Activated CD4-positive, CD25-positive, alpha-beta regulatory T cell treated with anti-CD3 and anti-CD28 coated beads, Interleukin-2, amount 50 U/mL, for 16 hours (primary cell): ENCODE results near the gene BRIX1.
"Not testable (repeated sequence)": the region's sequence is repeated elsewhere in the genome, so short reads cannot be mapped to it uniquely, and the experiment has no call there.

Experiments used
- DNase-seq: peaks from one replicate; pipeline ENCODE4 v3.0.0-alpha.2; 2020; ENCODE audit warnings: low read depth, low spot score

BRIX1 gene

GRCh38 chr5:34914671-34915138 lies 806 bp upstream of the BRIX1 start:
- no peak for DNase-seq

DNA sequence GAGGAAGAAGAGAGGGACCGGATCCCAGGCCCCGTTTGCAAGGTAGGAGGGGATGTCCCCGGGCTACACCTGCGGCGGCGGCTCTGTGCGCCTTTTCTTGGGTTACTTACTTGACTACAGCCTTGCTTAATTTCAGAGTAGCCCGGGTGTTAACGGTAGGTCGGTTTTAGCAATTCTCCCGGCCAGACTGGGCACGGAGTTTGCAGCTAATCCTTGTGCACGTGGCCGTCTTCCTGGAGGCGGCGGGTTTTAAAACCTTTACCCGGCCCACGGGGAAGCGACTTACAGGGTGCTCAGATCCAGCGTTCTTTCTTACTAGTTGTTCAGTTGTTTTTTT lies 313 bp downstream of the BRIX1 start:
- no peak for DNase-seq

DNA sequence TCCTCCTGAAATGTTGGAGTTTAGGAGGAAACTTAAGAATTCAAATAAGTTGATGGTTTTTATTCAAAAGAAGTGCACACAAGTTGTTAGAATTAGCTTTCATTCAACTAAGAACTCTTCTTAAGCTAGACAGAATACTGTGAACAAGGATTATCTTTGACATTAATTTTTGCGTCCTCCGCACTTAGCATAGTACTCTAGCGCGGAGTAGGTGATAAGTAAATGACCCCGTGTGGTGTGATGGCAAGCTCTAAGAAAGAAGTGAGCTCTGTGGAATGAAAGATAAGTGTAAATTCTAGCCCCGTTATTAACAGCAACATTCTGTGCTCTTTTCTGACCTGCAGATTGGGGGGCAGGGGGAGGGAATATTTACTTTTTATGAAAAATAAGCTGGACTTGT lies 1.0 kb downstream of the BRIX1 start:
- no peak for DNase-seq

DNA sequence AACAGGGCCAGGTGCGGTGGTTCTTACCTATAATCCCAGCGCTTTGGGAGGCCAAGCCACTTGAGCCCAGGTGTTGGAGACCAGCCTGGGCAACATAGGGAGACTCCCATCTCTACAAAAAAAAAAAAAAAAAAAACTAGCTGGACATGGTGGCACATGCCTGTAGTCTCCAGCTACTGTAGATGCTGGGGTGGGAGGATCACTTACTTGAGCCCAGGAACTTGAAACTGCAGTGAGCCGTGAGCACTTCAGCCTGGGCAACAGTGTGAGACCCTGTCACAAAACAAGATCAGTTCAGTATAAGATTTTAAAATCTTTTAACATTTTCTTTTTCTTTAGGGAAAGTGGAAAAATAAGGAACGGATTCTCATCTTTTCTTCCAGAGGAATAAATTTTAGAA lies 2.5 kb downstream of the BRIX1 start:
- DNase-seq, result no peak

DNA sequence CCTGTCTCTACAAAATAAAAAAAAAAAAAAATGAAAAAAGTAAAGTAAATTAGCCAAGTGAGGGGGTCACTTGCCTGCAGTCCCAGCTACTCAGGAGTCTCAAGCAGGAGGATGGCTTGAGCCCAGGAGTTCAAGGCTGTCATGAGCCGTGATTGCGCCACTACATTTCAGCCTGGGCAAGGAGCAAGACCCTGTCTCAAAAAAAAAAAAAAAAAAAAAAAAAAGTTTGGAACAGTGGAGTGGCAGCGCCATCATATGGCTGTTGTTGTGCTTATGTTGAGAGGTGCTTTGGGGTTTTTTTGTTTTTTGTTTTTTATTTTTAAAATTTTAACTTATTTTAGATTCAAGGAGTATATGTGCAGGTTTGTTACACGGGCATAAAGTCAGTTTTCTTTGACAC lies 3.6 kb downstream of the BRIX1 start:
- no peak for DNase-seq

GRCh38 chr5:34923256-34923655 lies 7.7 kb downstream of the BRIX1 start:
- DNase-seq, result not testable (repeated sequence)

- no peak for DNase-seq
Measured at GRCh38 chr5:34923694-34924461, 8.4 kb downstream of the BRIX1 start.

DNA sequence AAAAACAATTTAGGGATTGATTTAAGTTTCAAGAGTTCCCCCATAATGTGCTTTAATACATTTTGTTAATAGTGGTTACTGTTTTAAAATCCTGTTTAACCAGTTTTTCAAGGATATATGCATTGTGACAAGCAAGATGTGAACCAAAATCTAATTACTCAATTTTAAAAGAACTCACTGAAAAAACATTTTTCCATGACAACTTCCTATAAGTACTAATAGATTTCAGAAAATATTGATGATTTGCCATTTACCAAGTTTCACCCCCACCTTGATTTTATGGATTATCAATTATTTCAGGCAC lies 8.9 kb downstream of the BRIX1 start:
- DNase-seq, result no peak

- DNase-seq, result no peak
Measured at GRCh38 chr5:34926318-34926888, 10.9 kb downstream of the BRIX1 start.

DNA sequence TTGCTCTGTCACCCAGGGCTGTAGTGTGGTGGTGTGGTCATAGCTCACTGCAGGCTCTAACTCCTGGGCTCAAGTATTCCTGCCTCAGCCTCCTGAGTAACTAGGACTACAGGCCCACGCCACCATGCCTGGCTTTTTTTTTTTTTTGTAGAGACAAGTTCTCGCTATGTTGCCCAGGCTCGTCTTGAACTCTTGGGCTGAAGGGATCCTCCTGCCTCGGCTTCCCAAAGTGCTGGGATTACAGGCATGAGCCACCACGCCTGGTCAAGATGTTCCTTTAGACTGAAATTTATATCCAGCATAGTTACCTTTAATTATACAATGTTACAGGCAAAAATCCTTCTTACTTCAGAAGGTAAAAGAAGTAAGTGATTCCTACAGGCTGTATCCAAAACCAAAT lies 12.3 kb downstream of the BRIX1 start:
- DNase-seq, result no peak

DNA sequence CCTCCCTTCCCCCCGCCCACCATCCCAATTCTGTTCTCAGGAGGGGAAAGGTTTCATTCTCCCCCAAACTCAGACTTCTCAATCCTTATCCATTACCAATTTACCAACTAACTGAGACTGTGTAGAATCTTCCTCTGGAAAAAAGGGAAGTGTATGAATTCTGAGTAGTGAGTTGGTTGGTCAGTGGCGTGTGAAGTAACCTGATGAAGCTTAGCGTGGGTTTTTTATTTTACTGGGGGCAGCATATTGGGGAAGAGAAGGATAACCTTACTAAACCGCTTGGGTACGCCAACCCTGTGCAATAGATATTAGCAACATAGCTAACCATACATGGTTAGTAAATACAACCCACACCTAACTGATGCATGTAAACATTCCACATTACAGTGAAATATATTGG lies 12.8 kb downstream of the BRIX1 start:
- DNase-seq, result no peak

- DNase-seq, result peak; percentile 92
Measured at GRCh38 chr5:34929134-34929719, 13.7 kb downstream of the BRIX1 start, which contains the start of gene DNAJC21. Gene DNAJC21, plus strand, starts transcription at chr5:34929559. Its CDS starts 261 bp downstream, at chr5:34929820.

DNA sequence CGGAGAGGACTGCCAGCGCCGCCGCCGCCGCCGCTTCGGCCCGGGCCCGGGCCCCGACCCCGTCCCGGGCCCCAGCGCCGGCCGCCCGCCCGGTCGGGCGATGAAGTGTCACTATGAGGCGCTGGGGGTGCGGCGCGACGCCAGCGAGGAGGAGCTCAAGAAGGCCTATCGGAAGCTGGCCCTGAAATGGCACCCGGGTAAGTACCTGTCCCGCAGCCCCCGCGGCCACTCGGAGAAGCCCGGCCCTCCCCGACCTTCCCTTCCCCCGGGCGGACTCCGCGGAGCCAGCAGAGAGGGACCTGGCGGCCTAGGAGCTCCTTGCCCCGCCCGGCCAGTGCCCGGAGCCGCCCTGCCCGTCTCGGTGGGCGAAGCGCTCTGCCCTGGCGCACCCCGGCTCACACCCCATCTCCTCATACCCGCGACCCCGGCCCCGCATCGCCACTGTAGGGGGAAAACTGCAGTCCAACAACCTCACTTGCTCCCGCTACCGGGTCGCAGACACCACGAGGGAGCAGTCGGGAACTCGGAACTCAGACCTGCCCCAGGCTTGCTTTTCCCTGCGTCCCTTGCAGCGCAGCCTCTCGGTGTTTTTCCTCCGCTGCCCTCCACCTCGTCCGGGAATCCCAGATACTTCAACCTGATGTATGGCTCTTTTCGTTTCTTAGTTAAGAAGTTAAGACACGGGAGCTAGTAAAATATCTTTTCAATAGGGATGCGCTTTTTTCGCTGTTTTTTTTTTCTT lies 14.4 kb downstream of the BRIX1 start:
- DNase-seq, result peak; percentile 64

DNA sequence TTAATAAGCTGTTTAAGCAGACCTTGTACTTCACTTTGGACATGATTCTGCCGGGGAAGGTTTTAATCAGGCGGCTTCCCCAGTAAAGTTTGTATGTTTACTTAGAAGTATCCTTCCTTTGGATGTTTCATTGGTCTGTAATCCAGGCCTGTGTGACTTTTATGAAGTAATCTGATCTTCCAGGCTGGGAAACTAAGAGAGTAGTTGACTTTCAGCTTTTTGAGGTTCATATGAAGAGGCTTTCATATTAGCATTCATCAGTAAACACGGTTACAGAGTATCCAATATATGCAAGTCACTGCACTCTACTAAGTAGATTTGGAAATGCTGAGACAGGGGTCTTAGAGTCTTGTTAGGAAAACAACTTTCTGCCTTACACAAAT lies 14.9 kb downstream of the BRIX1 start:
- no peak for DNase-seq

- DNase-seq, result no peak
Measured at GRCh38 chr5:34930870-34931269, 15.4 kb downstream of the BRIX1 start.

GRCh38 chr5:34932947-34933346 lies 17.4 kb downstream of the BRIX1 start:
- DNase-seq, result no peak

DNA sequence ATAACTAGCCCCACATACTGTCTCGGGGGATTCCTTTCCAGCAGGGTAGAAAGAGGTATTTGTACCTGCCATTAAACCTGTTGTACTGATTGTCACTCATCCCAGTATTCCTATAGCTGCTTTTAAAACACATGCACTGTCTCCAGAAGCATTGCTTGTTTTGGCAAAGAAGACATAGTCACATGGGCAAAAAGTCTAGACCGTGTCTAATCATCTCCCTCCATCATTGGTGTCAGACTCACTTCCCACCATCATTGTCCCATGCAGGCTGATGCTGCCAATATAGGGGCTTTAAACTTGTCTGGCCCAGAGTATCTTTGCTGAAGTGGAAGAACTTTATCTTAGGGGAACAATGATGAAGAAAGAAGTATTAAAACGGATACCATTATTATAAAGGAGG lies 26.4 kb downstream of the BRIX1 start:
- no peak for DNase-seq

GRCh38 chr5:34944044-34944443 lies 28.5 kb downstream of the BRIX1 start:
- no peak for DNase-seq

GRCh38 chr5:34944460-34945047 lies 29.0 kb downstream of the BRIX1 start:
- no peak for DNase-seq

DNA sequence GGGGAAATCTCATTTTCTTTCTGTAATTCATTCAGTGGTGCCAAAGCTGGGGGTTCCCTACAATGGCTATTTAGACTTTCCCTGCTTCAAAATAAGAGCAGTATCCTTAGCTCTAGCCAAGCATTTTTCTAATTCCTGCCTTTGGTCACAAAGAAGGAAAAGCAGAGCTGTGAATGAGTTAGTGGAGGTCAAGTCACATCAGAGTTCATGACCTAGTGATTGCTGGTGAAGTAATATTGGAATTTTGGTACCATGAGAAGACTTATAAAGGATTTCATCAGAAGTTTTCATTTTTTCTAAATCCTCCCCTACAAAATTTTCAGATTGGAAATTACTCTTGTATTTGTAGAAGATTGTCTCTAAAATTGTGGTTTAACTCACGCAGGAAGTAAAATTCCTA lies 41.8 kb downstream of the BRIX1 start:
- DNase-seq, result no peak

DNA sequence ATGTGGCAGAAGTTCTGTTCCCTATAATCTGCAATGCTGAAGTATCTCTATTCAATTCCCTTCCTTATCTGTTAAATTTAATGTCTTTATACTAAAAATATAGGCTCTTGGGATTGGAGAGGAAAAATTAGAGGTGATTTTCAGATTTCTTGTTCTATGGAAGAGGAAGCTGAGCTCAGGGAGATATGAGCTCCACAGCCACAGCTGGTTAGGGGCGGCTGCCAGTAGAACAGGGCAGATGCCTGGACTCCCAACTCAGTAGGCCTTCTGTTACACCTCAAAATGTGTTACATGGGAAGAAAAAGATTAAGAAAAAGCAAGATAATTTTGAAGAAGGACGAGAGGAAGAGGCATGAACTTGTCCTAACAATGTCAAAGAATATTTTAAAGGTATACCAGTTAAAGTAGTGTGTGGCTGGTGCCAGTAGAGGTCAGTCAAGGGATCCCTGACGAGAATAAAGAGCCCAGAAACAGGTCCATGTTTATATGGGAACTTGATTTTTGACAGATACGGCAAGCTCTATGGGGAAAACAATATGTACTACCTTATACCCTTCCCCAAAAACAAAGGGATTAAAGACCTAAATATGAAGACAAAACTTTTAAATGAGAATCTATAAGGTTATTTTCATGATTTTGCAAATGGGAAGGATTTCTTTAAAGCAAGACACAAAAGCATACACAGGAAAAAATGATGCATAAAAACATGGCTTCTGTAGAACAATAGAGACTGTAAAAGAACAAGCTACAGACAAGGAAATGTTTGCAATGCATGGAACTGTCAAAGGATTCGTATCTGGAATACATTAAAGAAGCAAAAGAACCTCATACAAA lies 42.6 kb downstream of the BRIX1 start:
- DNase-seq, result no peak
